HEK293 (cell line): ENCODE data around the gene TCERG1L.

Experiments
- CTCF ChIP-seq: fragments of 450-650 bp; formaldehyde crosslinking; IDR thresholded peaks from 2 replicates; pipeline ENCODE4 v1.5.1; 2016; ENCODE audit warnings: missing biosample characterization, missing genetic modification characterization
- GLI4 ChIP-seq: fragments of 450-650 bp; formaldehyde crosslinking; IDR thresholded peaks from 2 replicates; pipeline ENCODE4 v1.5.1; 2016; ENCODE audit warnings: missing biosample characterization, missing genetic modification characterization
- SCRT1 ChIP-seq: fragments of 450-650 bp; formaldehyde crosslinking; IDR thresholded peaks from 2 replicates; pipeline ENCODE4 v1.5.1; 2016; ENCODE audit warnings: missing biosample characterization, missing genetic modification characterization, borderline replicate concordance
- SETDB1 ChIP-seq: IDR thresholded peaks from one replicate; pipeline ENCODE4 v1.6.1; 2017; ENCODE audit warnings: mild to moderate bottlenecking, low read length, moderate library complexity, mixed read lengths; ENCODE audit not compliant: insufficient read length
- ZBTB48 ChIP-seq: fragments of 450-650 bp; formaldehyde crosslinking; IDR thresholded peaks from 2 replicates; pipeline ENCODE4 v1.5.1; 2016; ENCODE audit warnings: missing biosample characterization, missing genetic modification characterization
- ZNF138 ChIP-seq: fragments of 450-650 bp; formaldehyde crosslinking; IDR thresholded peaks from 2 replicates; pipeline ENCODE4 v1.5.1; 2016; ENCODE audit warnings: missing biosample characterization, missing genetic modification characterization, borderline replicate concordance
- ZNF239 ChIP-seq: fragments of 450-650 bp; formaldehyde crosslinking; IDR thresholded peaks from 2 replicates; pipeline ENCODE4 v1.5.1; 2016; ENCODE audit warnings: missing biosample characterization, missing genetic modification characterization
- ZNF664 ChIP-seq: fragments of 450-650 bp; formaldehyde crosslinking; IDR thresholded peaks from 2 replicates; pipeline ENCODE4 v1.5.1; 2016; ENCODE audit warnings: missing biosample characterization, missing genetic modification characterization
- ZNF777 ChIP-seq: fragments of 450-650 bp; formaldehyde crosslinking; IDR thresholded peaks from 2 replicates; pipeline ENCODE4 v1.5.1; 2017; ENCODE audit warnings: missing biosample characterization, missing genetic modification characterization, borderline replicate concordance
- ZSCAN4 ChIP-seq: fragments of 450-650 bp; formaldehyde crosslinking; IDR thresholded peaks from 2 replicates; pipeline ENCODE4 v1.5.1; 2017; ENCODE audit warnings: missing biosample characterization, missing genetic modification characterization
- TF ChIP-seq, protein P1 (sequence below): fragments of 450-650 bp; formaldehyde crosslinking; IDR thresholded peaks from 2 replicates; pipeline ENCODE4 v1.5.1; 2016; ENCODE audit warnings: missing biosample characterization, missing genetic modification characterization
- TF ChIP-seq, protein P2 (sequence below): sonication (generic); formaldehyde crosslinking; IDR thresholded peaks from 2 replicates; pipeline ENCODE4 v1.8.1; 2022; ENCODE audit warnings: mild to moderate bottlenecking, moderate library complexity, missing genetic modification reagents

DNA sequence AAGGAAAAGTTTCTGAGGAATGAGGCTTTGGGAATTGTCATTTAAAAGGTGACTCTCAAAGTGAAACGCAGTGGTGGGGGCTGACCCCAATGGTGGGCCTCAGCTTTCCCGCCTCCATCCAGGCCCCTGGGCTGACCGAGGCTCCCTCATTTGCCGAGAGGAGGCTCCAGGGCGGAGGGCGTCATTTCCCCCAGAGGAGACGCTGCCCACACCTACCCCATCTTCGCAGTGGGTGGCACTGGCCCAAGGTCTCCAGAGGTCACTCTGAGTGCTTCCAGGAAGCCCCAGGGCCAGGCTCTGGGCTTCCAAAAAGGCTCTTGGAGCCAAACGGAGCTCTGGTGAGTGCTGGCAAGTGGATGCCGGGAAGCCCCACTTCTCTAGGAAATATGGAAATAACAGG, 38.0 kb downstream of the TCERG1L start:
- TF ChIP-seq, protein P1, sequence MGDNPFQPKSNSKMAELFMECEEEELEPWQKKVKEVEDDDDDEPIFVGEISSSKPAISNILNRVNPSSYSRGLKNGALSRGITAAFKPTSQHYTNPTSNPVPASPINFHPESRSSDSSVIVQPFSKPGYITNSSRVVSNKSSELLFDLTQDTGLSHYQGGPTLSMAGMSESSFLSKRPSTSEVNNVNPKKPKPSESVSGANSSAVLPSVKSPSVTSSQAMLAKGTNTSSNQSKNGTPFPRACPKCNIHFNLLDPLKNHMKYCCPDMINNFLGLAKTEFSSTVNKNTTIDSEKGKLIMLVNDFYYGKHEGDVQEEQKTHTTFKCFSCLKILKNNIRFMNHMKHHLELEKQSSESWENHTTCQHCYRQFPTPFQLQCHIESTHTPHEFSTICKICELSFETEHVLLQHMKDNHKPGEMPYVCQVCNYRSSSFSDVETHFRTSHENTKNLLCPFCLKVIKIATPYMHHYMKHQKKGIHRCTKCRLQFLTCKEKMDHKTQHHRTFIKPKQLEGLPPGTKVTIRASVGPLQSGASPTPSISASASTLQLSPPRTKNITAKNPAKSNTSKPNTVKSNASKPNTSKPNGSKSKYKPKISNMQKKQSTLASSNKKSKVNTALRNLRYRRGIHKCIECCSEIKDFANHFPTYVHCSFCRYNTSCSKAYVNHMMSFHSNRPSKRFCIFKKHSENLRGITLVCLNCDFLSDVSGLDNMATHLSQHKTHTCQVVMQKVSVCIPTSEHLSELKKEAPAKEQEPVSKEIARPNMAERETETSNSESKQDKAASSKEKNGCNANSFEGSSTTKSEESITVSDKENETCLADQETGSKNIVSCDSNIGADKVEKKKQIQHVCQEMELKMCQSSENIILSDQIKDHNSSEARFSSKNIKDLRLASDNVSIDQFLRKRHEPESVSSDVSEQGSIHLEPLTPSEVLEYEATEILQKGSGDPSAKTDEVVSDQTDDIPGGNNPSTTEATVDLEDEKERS (tag by site-specific recombination), result no peak
- no peak for TF ChIP-seq GLI4 (tag by site-specific recombination)
- no peak for TF ChIP-seq CTCF
- no peak for TF ChIP-seq ZNF777 (tag by site-specific recombination)
- no peak for TF ChIP-seq SETDB1
- TF ChIP-seq ZNF239 (tag by site-specific recombination), result no peak
- TF ChIP-seq SCRT1 (tag by site-specific recombination), result no peak
- TF ChIP-seq ZNF138 (tag by site-specific recombination), result no peak
- no peak for TF ChIP-seq ZSCAN4 (tag by site-specific recombination)
- TF ChIP-seq ZNF664 (tag by site-specific recombination), result no peak
- TF ChIP-seq, protein P2, sequence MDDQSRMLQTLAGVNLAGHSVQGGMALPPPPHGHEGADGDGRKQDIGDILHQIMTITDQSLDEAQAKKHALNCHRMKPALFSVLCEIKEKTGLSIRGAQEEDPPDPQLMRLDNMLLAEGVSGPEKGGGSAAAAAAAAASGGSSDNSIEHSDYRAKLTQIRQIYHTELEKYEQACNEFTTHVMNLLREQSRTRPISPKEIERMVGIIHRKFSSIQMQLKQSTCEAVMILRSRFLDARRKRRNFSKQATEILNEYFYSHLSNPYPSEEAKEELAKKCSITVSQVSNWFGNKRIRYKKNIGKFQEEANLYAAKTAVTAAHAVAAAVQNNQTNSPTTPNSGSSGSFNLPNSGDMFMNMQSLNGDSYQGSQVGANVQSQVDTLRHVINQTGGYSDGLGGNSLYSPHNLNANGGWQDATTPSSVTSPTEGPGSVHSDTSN (CRISPR knock-in tag), result no peak
- TF ChIP-seq ZBTB48, result no peak
